K562 treated with DMSO at 1 percent for 48 hours (cell line): ENCODE measurements around the gene STAC3. TPM values are rescaled to one million over a fixed set of nuclear protein-coding genes. Genes with fewer than 3 reads are reported as not detected.

ENCODE experiments used
- total RNA-seq: library from RNA; unstranded; fragments of 300-600 nt; gene quantifications from 2 replicates; pipeline ENCODE4 v1.2.3, GENCODE V29; 2022; ENCODE audit warnings: low replicate concordance; ENCODE audit errors: extremely low read depth

The STAC3 gene
- not detected in 2 replicates for total RNA-seq

DNA sequence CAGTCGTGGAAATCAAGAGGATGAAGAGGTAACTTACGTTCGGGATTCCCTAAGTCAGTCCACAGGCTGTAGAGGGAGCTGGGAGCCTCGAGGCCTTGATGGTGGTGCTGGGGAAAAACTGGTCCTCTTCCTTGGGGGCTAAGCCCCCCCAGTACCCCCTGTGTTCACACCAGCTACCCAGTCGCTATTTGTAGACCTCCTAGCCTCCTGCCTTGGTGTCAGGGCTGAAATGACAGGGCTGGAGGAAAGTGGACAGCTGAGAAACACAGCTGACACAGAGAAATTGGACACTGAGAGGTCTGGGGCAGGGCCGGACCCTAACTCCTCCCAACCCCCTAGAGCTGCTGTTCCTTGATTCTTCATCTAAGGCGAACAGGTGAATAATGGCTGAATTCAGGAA lies at the start of gene STAC3:
TSS of gene STAC3 (minus strand) at position 232 of the 400 bp plus-strand sequence. CDS start 1,551 bp downstream, outside the sequence.

GRCh38 chr12:57229634-57230380 lies 21.2 kb downstream of the STAC3 start, which contains the start of gene SHMT2:
Gene SHMT2 (plus strand): TSS chr12:57229711. CDS start chr12:57229779, 68 bp downstream.

GRCh38 chr12:57216014-57216911 lies 34.7 kb downstream of the STAC3 start, which contains the start of gene NXPH4:
Gene NXPH4 (plus strand): TSS chr12:57216794. CDS start chr12:57216970, 176 bp downstream.

Other genes starting within 250 kb of the STAC3 start
- not detected in 2 replicates for gene ZBTB39, start 244.6 kb downstream of the STAC3 start, total RNA-seq
- gene TAC3, start 234.7 kb downstream of the STAC3 start, total RNA-seq: not detected in 2 replicates
- not detected in 2 replicates for gene MYO1A, start 201.1 kb downstream of the STAC3 start, total RNA-seq
- not detected in 2 replicates for gene NEMP1, start 172.4 kb downstream of the STAC3 start, total RNA-seq
- not detected in 2 replicates for gene NAB2, start 162.1 kb downstream of the STAC3 start, total RNA-seq
- not detected in 2 replicates for gene STAT6, start 139.8 kb downstream of the STAC3 start, total RNA-seq
- not detected in 2 replicates for gene LRP1, start 122.7 kb downstream of the STAC3 start, total RNA-seq
- gene LRP1-AS, start 103.6 kb downstream of the STAC3 start, total RNA-seq: not detected in 2 replicates
- not detected in 2 replicates for gene NXPH4, start 34.4 kb downstream of the STAC3 start, total RNA-seq
- gene SHMT2, start 21.5 kb downstream of the STAC3 start, total RNA-seq: not detected in 2 replicates
- not detected in 2 replicates for gene R3HDM2, start 179.9 kb upstream of the STAC3 start, total RNA-seq
- gene INHBC, start 183.6 kb upstream of the STAC3 start, total RNA-seq: not detected in 2 replicates
- not detected in 2 replicates for gene INHBE, start 204.1 kb upstream of the STAC3 start, total RNA-seq
- not detected in 2 replicates for gene GLI1, start 208.6 kb upstream of the STAC3 start, total RNA-seq
- not detected in 2 replicates for gene ARHGAP9, start 228.7 kb upstream of the STAC3 start, total RNA-seq
- gene MARS1, start 236.9 kb upstream of the STAC3 start, total RNA-seq: 1,111 TPM in 1 of 2 replicates, not detected in the other